ENCODE results near the gene HDAC5.
"Not testable (repeated sequence)": the region's sequence is repeated elsewhere in the genome, so short reads cannot be mapped to it uniquely, and the experiment has no call there.

The HDAC5 gene

GRCh38 chr17:44110011-44110686 is 13.3 kb downstream of the HDAC5 start:
- no peak for FAIRE-seq

- FAIRE-seq, result no peak
Observed at GRCh38 chr17:44109312-44109630, 14.2 kb downstream of the HDAC5 start.

GRCh38 chr17:44108440-44109311 is 14.8 kb downstream of the HDAC5 start:
- FAIRE-seq, result no peak

GRCh38 chr17:44106801-44107200 is 16.6 kb downstream of the HDAC5 start:
- no peak for FAIRE-seq

GRCh38 chr17:44105941-44106340 is 17.5 kb downstream of the HDAC5 start:
- no peak for FAIRE-seq

- no peak for FAIRE-seq
Observed at GRCh38 chr17:44105483-44105882, 18.0 kb downstream of the HDAC5 start.

- FAIRE-seq, result no peak
Observed at GRCh38 chr17:44102849-44103622, 20.4 kb downstream of the HDAC5 start.

GRCh38 chr17:44101858-44102257 is 21.6 kb downstream of the HDAC5 start:
- not testable (repeated sequence) for FAIRE-seq

GRCh38 chr17:44097110-44097958 is 26.1 kb downstream of the HDAC5 start:
- no peak for FAIRE-seq

GRCh38 chr17:44095647-44096496 is 27.6 kb downstream of the HDAC5 start:
- no peak for FAIRE-seq

GRCh38 chr17:44095388-44095646 is 28.1 kb downstream of the HDAC5 start:
- no peak for FAIRE-seq

GRCh38 chr17:44094701-44095387 is 28.6 kb downstream of the HDAC5 start:
- no peak for FAIRE-seq

- FAIRE-seq, result no peak
Observed at GRCh38 chr17:44093231-44093900, 30.1 kb downstream of the HDAC5 start.

- FAIRE-seq, result no peak
Observed at GRCh38 chr17:44092051-44092450, 31.4 kb downstream of the HDAC5 start.

GRCh38 chr17:44091200-44091997 is 32.0 kb downstream of the HDAC5 start:
- FAIRE-seq, result no peak

GRCh38 chr17:44088254-44088653 is 35.2 kb downstream of the HDAC5 start:
- no peak for FAIRE-seq

- no peak for FAIRE-seq
Observed at GRCh38 chr17:44087319-44087718, 36.1 kb downstream of the HDAC5 start.

GRCh38 chr17:44086364-44087311 is 36.8 kb downstream of the HDAC5 start:
- no peak for FAIRE-seq

GRCh38 chr17:44085908-44086307 is 37.5 kb downstream of the HDAC5 start:
- FAIRE-seq, result no peak
